ENCODE data around the gene PCDHGA9.

DNA sequence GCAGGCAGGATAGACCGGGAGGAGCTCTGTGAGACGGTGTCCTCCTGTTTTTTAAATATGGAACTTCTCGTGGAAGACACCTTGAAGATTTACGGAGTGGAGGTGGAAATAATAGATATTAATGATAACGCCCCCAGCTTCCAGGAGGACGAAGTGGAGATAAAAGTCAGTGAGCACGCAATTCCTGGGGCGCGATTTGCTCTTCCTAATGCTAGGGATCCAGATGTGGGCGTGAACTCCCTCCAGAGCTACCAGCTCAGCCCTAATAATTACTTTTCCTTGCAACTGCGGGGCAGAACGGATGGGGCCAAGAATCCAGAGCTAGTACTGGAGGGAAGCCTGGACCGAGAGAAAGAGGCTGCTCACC, 18.9 kb downstream of the PCDHGA9 start:
- no peak for TF ChIP-seq EZH2 (IDR thresholded peaks at IDR 0.05; ENCODE audit: low read length, missing control alignments)
- TF ChIP-seq, protein P1, sequence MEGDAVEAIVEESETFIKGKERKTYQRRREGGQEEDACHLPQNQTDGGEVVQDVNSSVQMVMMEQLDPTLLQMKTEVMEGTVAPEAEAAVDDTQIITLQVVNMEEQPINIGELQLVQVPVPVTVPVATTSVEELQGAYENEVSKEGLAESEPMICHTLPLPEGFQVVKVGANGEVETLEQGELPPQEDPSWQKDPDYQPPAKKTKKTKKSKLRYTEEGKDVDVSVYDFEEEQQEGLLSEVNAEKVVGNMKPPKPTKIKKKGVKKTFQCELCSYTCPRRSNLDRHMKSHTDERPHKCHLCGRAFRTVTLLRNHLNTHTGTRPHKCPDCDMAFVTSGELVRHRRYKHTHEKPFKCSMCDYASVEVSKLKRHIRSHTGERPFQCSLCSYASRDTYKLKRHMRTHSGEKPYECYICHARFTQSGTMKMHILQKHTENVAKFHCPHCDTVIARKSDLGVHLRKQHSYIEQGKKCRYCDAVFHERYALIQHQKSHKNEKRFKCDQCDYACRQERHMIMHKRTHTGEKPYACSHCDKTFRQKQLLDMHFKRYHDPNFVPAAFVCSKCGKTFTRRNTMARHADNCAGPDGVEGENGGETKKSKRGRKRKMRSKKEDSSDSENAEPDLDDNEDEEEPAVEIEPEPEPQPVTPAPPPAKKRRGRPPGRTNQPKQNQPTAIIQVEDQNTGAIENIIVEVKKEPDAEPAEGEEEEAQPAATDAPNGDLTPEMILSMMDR (conservative IDR thresholded peaks at IDR 0.05 in 1 of 2, IDR thresholded peaks at IDR 0.05 in 1 of 2; ENCODE audit: low read depth in 1 of 2, low read length in 2 of 2): no peak

Measured in fibroblast of lung (primary cell).